Choroid plexus epithelial cell (primary cell): ENCODE measurements around the gene IL1RAP.
"Not testable (repeated sequence)": the region's sequence is repeated elsewhere in the genome, so short reads cannot be mapped to it uniquely, and the experiment has no call there.

Experiments
- DNase-seq: peaks from one replicate; pipeline ENCODE4 v3.0.0-alpha.2; 2010; ENCODE audit warnings: low read depth
- H3K4me3 ChIP-seq: 2 replicates; pipeline ENCODE4 v1.5.1; 2011; ENCODE audit warnings: low read depth, mild to moderate bottlenecking, control low read depth, low read length, moderate library complexity
- CTCF ChIP-seq: conservative IDR thresholded peaks from 2 replicates; pipeline ENCODE4 v1.5.1; 2011; ENCODE audit warnings: low read depth, mild to moderate bottlenecking, control low read depth, inconsistent platforms, low read length, moderate library complexity

IL1RAP gene

DNA sequence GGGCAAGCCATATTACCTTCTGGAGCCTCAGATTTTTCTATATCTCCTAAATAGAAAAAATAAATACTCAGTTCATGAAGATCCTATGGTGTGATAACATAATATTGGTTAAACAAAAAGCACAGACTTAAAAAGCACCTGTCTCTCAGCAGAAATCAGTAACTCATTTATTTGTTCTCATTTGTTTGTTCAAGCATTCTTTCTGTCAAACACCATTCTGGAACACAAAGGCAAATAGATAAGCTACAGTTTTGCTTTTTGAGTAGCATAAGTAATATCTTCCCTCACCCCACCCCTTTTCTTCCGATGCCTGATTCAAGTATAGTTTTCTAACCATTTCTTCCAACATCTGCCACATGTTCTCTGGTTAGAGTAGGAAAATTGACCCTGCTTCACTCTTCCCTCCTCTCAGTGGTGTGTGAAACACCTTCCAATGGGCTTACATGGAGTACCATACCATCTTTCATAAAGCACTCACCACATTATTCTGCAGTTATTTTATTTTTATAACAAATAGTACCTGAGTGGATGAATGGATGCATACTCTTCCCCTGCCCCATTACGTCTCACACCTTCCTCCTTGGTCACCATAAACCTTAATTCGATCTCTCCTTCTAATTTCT lies 8.4 kb upstream of the IL1RAP start:
- no peak overlapping the region for H3K4me3 ChIP-seq
- DNase-seq, result no peak
- no peak for TF ChIP-seq CTCF

GRCh38 chr3:190506271-190506670 lies 7.6 kb upstream of the IL1RAP start:
- TF ChIP-seq CTCF, result no peak
- H3K4me3 ChIP-seq, result no peak overlapping the region
- DNase-seq, result no peak

- no peak for DNase-seq
- H3K4me3 ChIP-seq, result no peak overlapping the region
These were observed 1.2 kb upstream of the IL1RAP start for GRCh38 chr3:190512666-190513065.

GRCh38 chr3:190514413-190515153 lies 698 bp downstream of the IL1RAP start:
- TF ChIP-seq CTCF, result no peak
- peak; percentile 78 for DNase-seq
- H3K4me3 ChIP-seq, result peak overlapping the region; percentile 67

More at GRCh38 chr3:190512666-190513065, 1.2 kb upstream of the IL1RAP start:
- TF ChIP-seq CTCF, result no peak

DNA sequence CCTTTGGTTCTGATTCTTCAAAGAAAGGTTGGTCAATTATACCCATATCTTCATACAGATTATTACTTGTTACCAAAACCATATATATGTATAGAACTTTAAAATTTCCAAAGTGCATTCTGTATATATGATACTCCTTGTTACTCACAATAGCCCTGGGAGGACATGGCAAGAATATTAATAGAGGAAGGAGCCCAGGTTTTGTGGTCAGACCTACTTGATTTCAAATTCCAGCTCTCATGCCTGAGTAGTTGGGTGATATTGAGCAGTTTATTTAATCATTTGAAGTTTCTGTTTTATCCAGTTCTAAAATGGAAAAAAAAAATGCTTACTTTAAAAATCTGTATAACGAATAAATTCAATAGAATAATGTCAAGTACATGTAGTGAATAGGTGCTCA lies 2.5 kb downstream of the IL1RAP start:
- no peak for DNase-seq
- TF ChIP-seq CTCF, result no peak
- no peak overlapping the region for H3K4me3 ChIP-seq

DNA sequence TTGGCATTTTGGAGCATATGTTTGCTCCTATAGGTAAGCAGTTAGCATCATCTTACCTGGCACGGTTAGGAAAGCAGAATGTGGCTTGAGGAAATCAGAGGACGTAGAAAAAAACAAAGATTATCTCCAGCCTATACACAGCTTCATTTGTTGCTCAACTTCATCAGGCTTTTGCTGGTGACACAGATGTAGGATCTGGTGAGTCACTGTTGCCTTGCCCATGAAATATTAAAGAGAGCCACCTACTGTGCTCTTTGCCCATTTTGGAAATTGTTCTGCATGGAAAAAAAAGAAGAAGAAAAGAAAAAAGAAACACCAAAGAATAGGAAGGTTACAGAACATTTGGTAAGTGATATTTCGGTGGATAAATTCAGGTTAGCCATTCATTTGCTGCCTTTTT lies 3.8 kb downstream of the IL1RAP start:
- TF ChIP-seq CTCF, result no peak
- no peak overlapping the region for H3K4me3 ChIP-seq
- peak; percentile 65 for DNase-seq

DNA sequence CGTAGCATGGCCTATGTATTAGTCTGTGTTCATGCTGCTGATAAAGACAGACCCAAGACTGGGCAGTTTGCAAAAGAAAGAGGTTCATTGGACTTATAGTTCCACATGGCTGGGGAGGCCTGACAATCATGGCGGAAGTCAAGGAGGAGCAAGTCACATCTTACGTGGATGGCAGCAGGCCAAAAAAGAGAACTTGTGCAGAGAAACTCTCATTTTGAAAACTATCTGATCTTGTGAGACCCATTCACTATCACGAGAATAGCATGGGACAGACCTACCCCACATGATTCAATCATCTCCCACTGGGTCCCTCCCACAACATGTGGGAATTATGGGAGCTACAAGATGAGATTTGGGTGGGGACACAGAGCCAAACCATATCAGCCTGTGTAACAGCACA lies 4.6 kb downstream of the IL1RAP start:
- not testable (repeated sequence) for DNase-seq, H3K4me3 ChIP-seq
